Endothelial cell of umbilical vein (primary cell): ENCODE data around the gene C1orf167. TPM values are rescaled to one million over a fixed set of nuclear protein-coding genes. Genes with fewer than 3 reads are reported as not detected.

Experiments used
- BruUV-seq: library from RNA; stranded (reverse); fragments of 400-500 nt; replicated peaks from 2 replicates; lab custom pipeline; 2021; lab: Mats Ljungman, UMichigan
- CTCF ChIA-PET: fragments of 300-600, 350-600 bp; sonication (Branson Sonifier 250); formaldehyde crosslinking; loops from one replicate; lab custom pipeline; 2021; ENCODE audit warnings: antibody characterized with exemption, inconsistent platforms; lab: Charles Lee
- POLR2A ChIA-PET: fragments of 300-600, 350-600 bp; sonication (Branson Sonifier 250); formaldehyde crosslinking; loops from one replicate; lab custom pipeline; 2021; ENCODE audit warnings: antibody characterized with exemption, inconsistent platforms; lab: Charles Lee
- DNase-seq: peaks from one replicate; pipeline ENCODE4 v3.0.0-alpha.2; 2011; ENCODE audit warnings: low read depth, low spot score
- FAIRE-seq: peaks from 2 replicates; lab custom pipeline; 2011; peaks lifted over from hg19 to GRCh38; lab: Jason Lieb, UNC
- H2AFZ ChIP-seq: 2 replicates; pipeline ENCODE4 v1.6.0; 2012; ENCODE audit warnings: low read depth, low read length, control low read depth, inconsistent platforms
- H3K27ac ChIP-seq: 2 replicates; pipeline ENCODE4 v1.5.1; 2011; ENCODE audit warnings: low read depth, mild to moderate bottlenecking, control low read depth, low read length, moderate library complexity; ENCODE audit not compliant: insufficient read depth
- H3K27me3 ChIP-seq, 2 experiments: 2 replicates each; pipeline versions ENCODE4 v1.6.0 to v1.6.1; 2011; ENCODE audit warnings: low read length in 2 of 2, mixed read lengths in 1 of 2; ENCODE audit not compliant: control insufficient read depth in 2 of 2, insufficient read depth in 2 of 2
- H3K36me3 ChIP-seq, 2 experiments: 2 replicates in 1 of 2; 3 replicates in 1 of 2; pipeline ENCODE4 v1.5.1; 2011; ENCODE audit warnings: low read length in 2 of 2, mild to moderate bottlenecking in 1 of 2, moderate library complexity in 1 of 2; ENCODE audit not compliant: control insufficient read depth in 2 of 2, insufficient read depth in 2 of 2; ENCODE audit errors: extremely low read depth in 1 of 2
- H3K4me1 ChIP-seq: 3 replicates; pipeline ENCODE4 v1.5.1; 2011; ENCODE audit warnings: mild to moderate bottlenecking, low read length; ENCODE audit not compliant: control insufficient read depth, insufficient read depth; ENCODE audit errors: extremely low read depth
- H3K4me2 ChIP-seq: 2 replicates; pipeline ENCODE4 v1.6.1; 2011; ENCODE audit warnings: low read length, control low read depth, mixed read lengths; ENCODE audit not compliant: insufficient read depth
- H3K4me3 ChIP-seq, 3 experiments: fragments of 200-600 bp in 1 of 3; sonication (generic), shearing (Covaris generic) in 1 of 3; replicated peaks in 1 of 3; 2 replicates each; pipeline ENCODE4 v1.5.1; 2011 to 2016; ENCODE audit warnings: control low read depth in 3 of 3, low read length in 3 of 3, mild to moderate bottlenecking in 2 of 3, inconsistent platforms in 1 of 3, low read depth in 1 of 3, moderate library complexity in 1 of 3; ENCODE audit not compliant: insufficient read depth in 1 of 3
- H3K79me2 ChIP-seq: 2 replicates; pipeline ENCODE4 v1.6.0; 2012; ENCODE audit warnings: low read length, inconsistent platforms; ENCODE audit not compliant: control insufficient read depth, insufficient read depth
- H3K9ac ChIP-seq: replicated peaks from 2 replicates; pipeline ENCODE3; 2011; ENCODE audit warnings: low read length, control low read depth; ENCODE audit not compliant: insufficient read depth; ENCODE audit errors: extremely low read depth
- H3K9me1 ChIP-seq: replicated peaks from 3 replicates; pipeline ENCODE4 v1.6.0; 2011; ENCODE audit warnings: mild to moderate bottlenecking, low read length; ENCODE audit not compliant: control insufficient read depth, insufficient read depth; ENCODE audit errors: extremely low read depth
- H3K9me3 ChIP-seq: replicated peaks from 2 replicates; pipeline ENCODE4 v1.5.1; 2012; ENCODE audit warnings: low read length, inconsistent platforms; ENCODE audit not compliant: control insufficient read depth, insufficient read depth
- H4K20me1 ChIP-seq: replicated peaks from 2 replicates; pipeline ENCODE3; 2011; ENCODE audit warnings: mild to moderate bottlenecking, low read length; ENCODE audit not compliant: control insufficient read depth, insufficient read depth; ENCODE audit errors: extremely low read depth
- EZH2 ChIP-seq: IDR thresholded peaks from 2 replicates; pipeline ENCODE4 v1.6.1; 2012; ENCODE audit warnings: borderline replicate concordance, low read depth, mild to moderate bottlenecking, moderate library complexity, low read length, inconsistent platforms; ENCODE audit not compliant: severe bottlenecking
- FOS ChIP-seq: IDR thresholded peaks from 2 replicates; pipeline ENCODE4 v1.6.1; 2011; ENCODE audit warnings: mild to moderate bottlenecking, low read length, moderate library complexity, borderline replicate concordance; ENCODE audit not compliant: insufficient read depth
- GATA2 ChIP-seq: IDR thresholded peaks from 2 replicates; pipeline ENCODE4 v1.7.0; 2011; ENCODE audit warnings: low read depth, mild to moderate bottlenecking, moderate library complexity, mixed read lengths, low read length; ENCODE audit not compliant: insufficient read length, insufficient read depth
- JUN ChIP-seq: IDR thresholded peaks from 2 replicates; pipeline ENCODE4 v1.6.1; 2011; ENCODE audit warnings: borderline replicate concordance, low read depth; ENCODE audit not compliant: insufficient read length, insufficient read depth
- MYC ChIP-seq: IDR thresholded peaks from one replicate; pipeline ENCODE4 v1.6.1; 2011; ENCODE audit warnings: mild to moderate bottlenecking, low read depth, low read length
- POLR2A ChIP-seq: IDR thresholded peaks from 2 replicates; pipeline ENCODE4 v1.6.1; 2012; ENCODE audit warnings: low read depth, mild to moderate bottlenecking, control low read depth, low read length
- POLR2AphosphoS5 ChIP-seq: IDR thresholded peaks from 2 replicates; pipeline ENCODE4 v1.6.1; 2012; ENCODE audit warnings: low read depth, mild to moderate bottlenecking, control low read depth, low read length, moderate library complexity; ENCODE audit not compliant: insufficient read depth
- dilution Hi-C: fragments of 300-500 bp; cut with MboI; formaldehyde crosslinking; loops from one replicate; pipeline ENCODE4 v1.15.0; 2019; ENCODE audit warnings: low sequenced_read_pairs; ENCODE audit not compliant: extremely low pct_ligation_motif_present
- intact Hi-C: fragments of 100-400 bp; cut with micrococcal nuclease; formaldehyde crosslinking; loops from one replicate; pipeline ENCODE4 v1.10.0; 2022
- polyA plus RNA-seq, 4 experiments: library from polyadenylated mRNA; depleted of rRNA in 3 of 4; stranded (reverse) in 3 of 4; unstranded in 1 of 4; fragments of >200 nt; gene quantifications; 2 replicates each; pipeline versions ENCODE4 v1.2.1 to v1.2.3, GENCODE V29; 2011 to 2012; ENCODE audit warnings: missing spikeins in 1 of 4
- total RNA-seq: library from RNA; stranded (reverse); gene quantifications from 2 replicates; pipeline ENCODE4 v1.2.3, GENCODE V29; 2021
- TF ChIP-seq, protein P1 (sequence below): IDR thresholded peaks from 2 replicates; pipeline ENCODE4 v1.6.1; 2011; ENCODE audit not compliant: insufficient read depth, insufficient read length
- TF ChIP-seq, protein P2 (sequence below), 2 donors: IDR thresholded peaks; 1 replicate in 1 of 2; 2 replicates in 1 of 2; pipeline ENCODE4 v1.5.1; 2011; ENCODE audit warnings: low read length in 2 of 2, mild to moderate bottlenecking in 2 of 2, moderate library complexity in 2 of 2, control low read depth in 1 of 2, inconsistent platforms in 1 of 2, low read depth in 1 of 2; ENCODE audit not compliant: insufficient read depth in 1 of 2; ENCODE audit errors: extremely low read depth in 1 of 2

Gene C1orf167
- total and polyA plus RNA-seq, 2 donors (not counting 3 experiments of a cell fraction or from before 2014, with no cell fraction given) = not detected

DNA sequence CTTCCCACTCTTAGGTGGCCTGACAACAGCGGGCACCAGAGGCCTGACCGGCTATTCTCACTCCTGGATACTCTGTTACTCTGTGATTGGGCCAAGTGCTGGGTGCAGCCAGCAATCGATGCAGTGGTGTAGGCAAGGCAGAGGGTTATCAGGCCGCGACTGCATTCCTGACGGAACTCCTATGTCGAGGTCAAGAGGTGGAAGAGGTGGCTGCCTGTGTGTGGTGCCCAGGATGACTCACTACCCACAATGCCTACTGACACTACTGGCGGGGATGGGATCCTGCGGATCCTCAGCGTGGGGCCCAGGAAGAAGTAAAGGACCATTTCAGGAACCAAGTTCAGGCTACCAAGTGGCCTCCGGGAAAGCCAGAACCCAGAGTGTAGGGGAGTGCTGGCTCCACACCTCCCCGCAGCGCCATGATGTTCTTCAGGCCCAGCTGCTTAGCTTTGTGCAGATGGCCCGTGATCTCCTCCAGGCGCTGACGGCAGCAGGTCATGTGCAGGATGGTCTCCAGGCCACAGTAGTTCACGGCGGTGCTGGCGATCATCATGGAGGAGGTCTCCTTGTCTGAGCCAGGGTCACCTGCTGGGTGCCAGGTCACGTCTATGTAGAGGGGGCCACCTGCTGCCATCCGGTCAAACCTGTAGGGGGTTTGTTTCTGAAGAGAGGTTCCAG, 38.9 kb downstream of the C1orf167 start:
- TF ChIP-seq GATA2 (no peak), FOS (no peak), JUN (no peak), POLR2A (no peak), MYC (no peak), EZH2 (no peak), POLR2AphosphoS5 (no peak)
- TF ChIP-seq, protein P1, sequence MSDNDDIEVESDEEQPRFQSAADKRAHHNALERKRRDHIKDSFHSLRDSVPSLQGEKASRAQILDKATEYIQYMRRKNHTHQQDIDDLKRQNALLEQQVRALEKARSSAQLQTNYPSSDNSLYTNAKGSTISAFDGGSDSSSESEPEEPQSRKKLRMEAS = no peak
- TF ChIP-seq, protein P2, sequence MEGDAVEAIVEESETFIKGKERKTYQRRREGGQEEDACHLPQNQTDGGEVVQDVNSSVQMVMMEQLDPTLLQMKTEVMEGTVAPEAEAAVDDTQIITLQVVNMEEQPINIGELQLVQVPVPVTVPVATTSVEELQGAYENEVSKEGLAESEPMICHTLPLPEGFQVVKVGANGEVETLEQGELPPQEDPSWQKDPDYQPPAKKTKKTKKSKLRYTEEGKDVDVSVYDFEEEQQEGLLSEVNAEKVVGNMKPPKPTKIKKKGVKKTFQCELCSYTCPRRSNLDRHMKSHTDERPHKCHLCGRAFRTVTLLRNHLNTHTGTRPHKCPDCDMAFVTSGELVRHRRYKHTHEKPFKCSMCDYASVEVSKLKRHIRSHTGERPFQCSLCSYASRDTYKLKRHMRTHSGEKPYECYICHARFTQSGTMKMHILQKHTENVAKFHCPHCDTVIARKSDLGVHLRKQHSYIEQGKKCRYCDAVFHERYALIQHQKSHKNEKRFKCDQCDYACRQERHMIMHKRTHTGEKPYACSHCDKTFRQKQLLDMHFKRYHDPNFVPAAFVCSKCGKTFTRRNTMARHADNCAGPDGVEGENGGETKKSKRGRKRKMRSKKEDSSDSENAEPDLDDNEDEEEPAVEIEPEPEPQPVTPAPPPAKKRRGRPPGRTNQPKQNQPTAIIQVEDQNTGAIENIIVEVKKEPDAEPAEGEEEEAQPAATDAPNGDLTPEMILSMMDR (IDR thresholded peaks at IDR 0.05; ENCODE audit: extremely low read depth in 1 of 2, insufficient read depth in 1 of 2, low read depth in 1 of 2, low read length in 2 of 2) = no peak
- H3K4me3 ChIP-seq = no peak overlapping the region
- peaks cover 3% of the 10 kb centered on the region for H3K79me2 ChIP-seq
- FAIRE-seq (no peak), DNase-seq (no peak)
- H3K4me2 ChIP-seq = no peak overlapping the region
- H4K20me1 ChIP-seq = no peaks in the 10 kb centered on the region
- intact Hi-C loops = loop anchor here (10.0 kb wide), 1 partner anchor 526 kb away; the partner anchor contains the start of gene UBIAD1
- no peak overlapping the region for H2AFZ ChIP-seq
- no TSS peak for BruUV-seq
- no peaks in the 10 kb centered on the region for H3K9me1 ChIP-seq
- H3K27me3 ChIP-seq = no peaks in the 10 kb centered on the region
- peaks cover 55% of the 10 kb centered on the region for H3K4me1 ChIP-seq
- no peaks in the 10 kb centered on the region for H3K9me3 ChIP-seq
- no peak overlapping the region for H3K27ac ChIP-seq
- ChIA-PET POLR2A (interaction anchor here (0.7 kb wide), 1 partner anchor 75 kb away, joined by 9 read pairs; no protein-coding TSS in a partner anchor), CTCF (no interaction called here)
- no peak overlapping the region for H3K9ac ChIP-seq
- H3K36me3 ChIP-seq = peaks cover 2 to 16% of the 10 kb centered on the region in 2 experiments
- dilution Hi-C loops = no loop called here
